Natural killer cell treated with Interleukin-12 subunit alpha and Interleukin-12 subunit beta and Interleukin-15 and Interleukin-18, amount 100 ng/mL, for 72 hours (primary cell): ENCODE measurements around the gene DNAJC15. TPM values are rescaled to one million over a fixed set of nuclear protein-coding genes. Genes with fewer than 3 reads are reported as not detected.
"Not testable (repeated sequence)": the region's sequence is repeated elsewhere in the genome, so short reads cannot be mapped to it uniquely, and the experiment has no call there.

Source experiments
- ATAC-seq, 2 donors: fragments of 150-1000 bp; cut with Tn5 transposase in 1 of 2; sonication (Bioruptor Pico), chemical (Tn5 transposase) in 1 of 2; 2 replicates each; pipeline ENCODE4 v1.10.0; 2021
- DNase-seq: peaks from one replicate; pipeline ENCODE4 v3.0.0; 2022; ENCODE audit warnings: low spot score
- H3K27ac Mint-ChIP-seq, 2 donors: 1 replicate in 1 of 2; 2 replicates in 1 of 2; pipeline ENCODE4 v1.8.0; 2022; ENCODE audit warnings: mixed read lengths in 2 of 2, mild to moderate bottlenecking in 1 of 2, moderate library complexity in 1 of 2
- H3K27me3 Mint-ChIP-seq, 2 donors: 1 replicate in 1 of 2; 2 replicates in 1 of 2; pipeline ENCODE4 v1.8.0; 2022; ENCODE audit warnings: mixed read lengths in 2 of 2
- H3K36me3 Mint-ChIP-seq: one replicate; pipeline ENCODE4 v1.8.0; 2022; ENCODE audit warnings: mixed read lengths
- H3K4me1 Mint-ChIP-seq, 2 donors: 1 replicate in 1 of 2; 2 replicates in 1 of 2; pipeline ENCODE4 v1.8.0; 2022; ENCODE audit warnings: low read depth in 2 of 2, mixed read lengths in 2 of 2, mild to moderate bottlenecking in 1 of 2
- H3K4me3 Mint-ChIP-seq: one replicate; pipeline ENCODE4 v1.8.0; 2022; ENCODE audit warnings: mixed read lengths
- H3K9me3 Mint-ChIP-seq: 2 replicates; pipeline ENCODE4 v1.8.0; 2022; ENCODE audit warnings: mixed read lengths
- total RNA-seq, 2 donors: library from RNA; stranded (reverse); gene quantifications; one replicate each; pipeline ENCODE4 v1.2.3, GENCODE V29; 2022

The DNAJC15 gene
- total RNA-seq = 10 to 100 TPM; 17.6 to 21.0 TPM

DNA sequence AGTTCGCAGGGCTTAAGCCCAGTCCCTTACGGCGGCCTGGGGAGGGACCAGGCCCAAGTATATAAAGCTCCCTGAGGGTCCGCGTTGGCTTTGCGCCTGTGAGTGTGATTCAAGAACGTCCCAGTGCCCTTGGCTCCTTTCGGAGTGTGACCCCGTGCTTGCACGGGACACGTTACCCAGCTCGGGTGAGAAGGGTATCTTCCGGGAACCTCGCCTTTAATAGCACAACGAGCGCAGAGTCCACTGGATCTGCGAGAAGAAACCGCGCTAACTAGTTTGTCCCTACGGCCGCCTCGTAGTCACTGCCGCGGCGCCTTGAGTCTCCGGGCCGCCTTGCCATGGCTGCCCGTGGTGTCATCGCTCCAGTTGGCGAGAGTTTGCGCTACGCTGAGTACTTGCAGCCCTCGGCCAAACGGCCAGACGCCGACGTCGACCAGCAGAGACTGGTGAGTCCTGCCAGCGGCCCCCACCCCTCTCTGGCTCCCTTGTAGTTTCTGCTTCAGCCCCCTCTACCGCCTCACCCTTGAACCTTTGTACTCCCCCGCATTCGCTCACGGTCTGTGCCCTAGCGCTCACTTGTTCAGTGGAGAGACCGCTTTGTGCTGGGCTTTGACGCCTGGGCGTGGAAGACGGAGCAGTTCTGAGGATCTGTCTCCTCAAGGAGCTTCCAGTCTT lies at the start of gene DNAJC15:
Gene DNAJC15 (plus strand): TSS at position 298 of the 675 bp plus-strand sequence. CDS start 41 bp downstream, at position 339.
- Mint-ChIP-seq H3K4me3 (peak within 1 kb of the TSS; percentile 99), H3K4me1 (peaks cover 16 to 23% of the 10 kb centered on the region in 2 donors), H3K9me3 (no peaks in the 10 kb centered on the region), H3K27ac (peak within 1 kb of the TSS; percentile 95 to 99), H3K27me3 (no peaks in the 10 kb centered on the region), H3K36me3 (peaks cover 10% of the 10 kb centered on the region)
- ATAC-seq (peak; percentile 93 to 94), DNase-seq (peak; percentile 84)

DNA sequence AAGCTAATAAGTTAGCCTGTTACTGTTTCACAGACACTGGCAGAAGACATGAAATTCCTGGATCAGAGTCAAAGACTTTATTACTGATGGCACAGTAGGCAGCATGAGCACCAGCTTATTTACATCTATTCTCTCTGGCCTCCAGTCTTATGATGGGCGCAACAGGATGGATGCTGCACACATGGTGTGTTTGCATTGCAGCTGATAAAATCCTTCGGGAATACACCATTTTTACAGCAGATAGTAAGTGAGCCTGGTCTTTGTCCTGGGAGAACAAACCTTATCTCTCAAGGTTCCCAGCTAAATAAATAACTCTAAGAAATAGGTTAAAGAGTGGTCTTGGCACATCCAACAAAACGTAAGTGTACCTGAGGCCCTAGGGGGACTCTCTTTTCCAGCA lies 47.3 kb upstream of the DNAJC15 start:
- no peak overlapping the region for H3K4me3 Mint-ChIP-seq

DNA sequence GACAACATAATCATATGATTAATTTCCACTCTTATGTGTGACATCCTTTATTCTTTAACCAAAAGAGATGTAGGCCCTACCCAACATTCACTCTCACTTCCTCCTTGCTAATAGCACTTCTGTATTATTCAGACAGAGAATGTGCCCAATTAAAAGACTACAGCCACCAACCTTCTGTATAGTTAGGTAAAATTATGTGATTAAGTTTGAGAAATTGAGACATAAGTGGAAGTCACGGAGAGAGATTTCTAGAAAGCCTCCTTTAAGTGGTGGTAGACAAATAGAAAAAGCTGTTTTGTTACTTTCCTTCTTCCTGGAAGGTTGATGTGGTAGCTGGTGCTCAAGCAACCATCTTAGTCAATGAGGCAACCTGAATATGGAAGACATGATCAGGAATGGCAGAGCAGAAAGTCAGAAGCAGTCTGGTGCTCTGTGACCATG lies 46.1 kb upstream of the DNAJC15 start:
- no peaks in the 10 kb centered on the region for H3K27me3 Mint-ChIP-seq
- peaks cover 16 to 41% of the 10 kb centered on the region in 2 donors for H3K4me1 Mint-ChIP-seq
- H3K9me3 Mint-ChIP-seq = peaks cover 3% of the 10 kb centered on the region
- H3K4me3 Mint-ChIP-seq = no peak overlapping the region
- no peak for DNase-seq
- peak in 1 of 2 donors; percentile 62 for ATAC-seq
- peaks cover 7% of the 10 kb centered on the region for H3K36me3 Mint-ChIP-seq
- H3K27ac Mint-ChIP-seq = peak overlapping the region in 1 of 2 donors; percentile 23

More for the DNA sequence above, 47.3 kb upstream of the DNAJC15 start:
- no peak overlapping the region for H3K27ac Mint-ChIP-seq
- H3K27me3 Mint-ChIP-seq = no peaks in the 10 kb centered on the region
- DNase-seq (no peak), ATAC-seq (no peak)
- H3K36me3 Mint-ChIP-seq = peaks cover 7% of the 10 kb centered on the region
- H3K9me3 Mint-ChIP-seq = peaks cover 3% of the 10 kb centered on the region
- H3K4me1 Mint-ChIP-seq = peaks cover 23 to 41% of the 10 kb centered on the region in 2 donors

DNA sequence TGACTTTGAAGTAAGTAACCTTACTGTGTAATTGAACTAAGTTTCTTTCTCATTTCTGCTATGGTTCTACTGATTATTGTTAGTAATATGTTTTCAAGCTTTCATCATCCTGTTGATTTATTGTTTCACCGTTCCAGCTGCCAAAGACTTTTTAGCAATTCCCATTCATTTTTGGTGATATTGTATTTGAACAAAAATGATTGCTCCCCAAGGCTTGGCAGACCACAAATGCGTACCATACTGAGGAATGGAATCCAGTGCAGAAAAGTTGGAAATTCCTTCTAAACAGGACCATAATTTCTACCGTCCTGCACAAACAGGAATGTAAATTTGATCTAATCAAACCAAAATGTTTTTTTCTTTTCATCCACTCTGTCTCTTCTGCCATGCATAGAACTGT lies 42.1 kb upstream of the DNAJC15 start:
- Mint-ChIP-seq H3K9me3 (peaks cover 3% of the 10 kb centered on the region), H3K27me3 (no peaks in the 10 kb centered on the region), H3K4me1 (peaks cover 38 to 52% of the 10 kb centered on the region in 2 donors), H3K27ac (no peak overlapping the region), H3K4me3 (no peak overlapping the region), H3K36me3 (peaks cover 17% of the 10 kb centered on the region)
- DNase-seq = no peak
- no peak for ATAC-seq

DNA sequence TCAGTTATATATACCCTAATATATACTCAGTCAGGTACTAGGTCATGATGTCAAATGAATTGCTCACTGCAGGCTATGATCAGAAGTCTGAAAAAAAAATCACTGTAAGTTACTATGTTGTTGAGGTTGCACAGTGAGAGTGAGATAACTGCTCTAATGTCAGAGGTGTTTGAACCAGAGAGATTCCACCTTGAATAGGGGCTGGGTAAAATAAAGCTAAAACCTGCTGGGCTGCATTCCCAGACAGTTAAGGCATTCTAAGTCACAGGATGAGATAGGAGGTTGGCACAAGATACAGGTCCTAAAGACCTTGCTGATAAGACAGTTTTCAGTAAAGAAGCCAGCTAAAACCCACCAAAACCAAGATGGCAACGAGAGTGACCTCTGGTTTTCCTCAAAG lies 41.5 kb upstream of the DNAJC15 start:
- Mint-ChIP-seq H3K4me1 (peaks cover 38 to 48% of the 10 kb centered on the region in 2 donors), H3K9me3 (peaks cover 3% of the 10 kb centered on the region), H3K27ac (no peak overlapping the region), H3K4me3 (no peak overlapping the region), H3K27me3 (no peaks in the 10 kb centered on the region), H3K36me3 (peaks cover 17% of the 10 kb centered on the region)
- ATAC-seq (no peak), DNase-seq (no peak)

DNA sequence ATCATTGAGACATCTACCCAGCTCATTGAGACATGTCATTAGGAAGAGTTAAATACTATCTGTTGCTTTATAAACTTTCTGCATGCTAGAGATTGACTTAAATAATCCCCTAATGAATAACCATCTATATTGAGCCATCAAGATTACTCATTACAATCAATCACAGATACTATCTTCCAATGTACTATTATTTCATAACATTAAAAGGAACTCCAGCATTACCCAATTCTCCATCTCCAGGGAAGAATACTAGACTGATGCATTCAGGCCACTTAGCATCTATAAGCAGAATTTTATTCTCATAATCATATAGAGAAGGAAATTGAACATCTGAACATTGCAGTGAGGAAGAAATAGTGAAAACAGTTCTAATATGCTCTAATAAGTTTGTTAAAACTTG lies 39.4 kb upstream of the DNAJC15 start:
- no peak for ATAC-seq
- H3K4me3 Mint-ChIP-seq = no peak overlapping the region
- peaks cover 3% of the 10 kb centered on the region for H3K9me3 Mint-ChIP-seq
- H3K27me3 Mint-ChIP-seq = no peaks in the 10 kb centered on the region
- no peak overlapping the region for H3K27ac Mint-ChIP-seq
- peaks cover 28 to 40% of the 10 kb centered on the region in 2 donors for H3K4me1 Mint-ChIP-seq
- DNase-seq = no peak
- peaks cover 17% of the 10 kb centered on the region for H3K36me3 Mint-ChIP-seq

DNA sequence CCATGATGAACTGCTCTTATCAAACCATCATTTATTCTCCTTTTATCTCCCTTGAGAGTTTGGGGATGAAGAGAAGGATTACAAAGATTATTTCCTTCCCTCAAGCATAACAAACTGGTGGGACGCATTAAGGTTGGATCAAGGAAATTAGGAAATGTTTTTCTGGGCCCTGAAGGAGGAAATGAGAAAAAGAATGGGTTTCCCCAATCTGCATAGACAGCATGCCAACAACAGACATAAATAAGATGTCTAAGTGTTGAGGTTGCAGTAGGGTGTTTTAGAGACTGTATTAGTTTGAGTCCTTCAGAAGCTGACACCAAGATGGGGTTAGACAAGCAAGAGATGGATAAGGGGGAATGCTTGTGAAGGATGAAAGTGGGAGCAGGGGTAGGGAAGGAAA lies 38.7 kb upstream of the DNAJC15 start:
- Mint-ChIP-seq H3K4me1 (peaks cover 30 to 41% of the 10 kb centered on the region in 2 donors), H3K27me3 (no peaks in the 10 kb centered on the region), H3K4me3 (peak overlapping the region; percentile 16), H3K9me3 (peaks cover 3% of the 10 kb centered on the region), H3K27ac (no peak overlapping the region), H3K36me3 (peaks cover 17% of the 10 kb centered on the region)
- DNase-seq (no peak), ATAC-seq (no peak)

DNA sequence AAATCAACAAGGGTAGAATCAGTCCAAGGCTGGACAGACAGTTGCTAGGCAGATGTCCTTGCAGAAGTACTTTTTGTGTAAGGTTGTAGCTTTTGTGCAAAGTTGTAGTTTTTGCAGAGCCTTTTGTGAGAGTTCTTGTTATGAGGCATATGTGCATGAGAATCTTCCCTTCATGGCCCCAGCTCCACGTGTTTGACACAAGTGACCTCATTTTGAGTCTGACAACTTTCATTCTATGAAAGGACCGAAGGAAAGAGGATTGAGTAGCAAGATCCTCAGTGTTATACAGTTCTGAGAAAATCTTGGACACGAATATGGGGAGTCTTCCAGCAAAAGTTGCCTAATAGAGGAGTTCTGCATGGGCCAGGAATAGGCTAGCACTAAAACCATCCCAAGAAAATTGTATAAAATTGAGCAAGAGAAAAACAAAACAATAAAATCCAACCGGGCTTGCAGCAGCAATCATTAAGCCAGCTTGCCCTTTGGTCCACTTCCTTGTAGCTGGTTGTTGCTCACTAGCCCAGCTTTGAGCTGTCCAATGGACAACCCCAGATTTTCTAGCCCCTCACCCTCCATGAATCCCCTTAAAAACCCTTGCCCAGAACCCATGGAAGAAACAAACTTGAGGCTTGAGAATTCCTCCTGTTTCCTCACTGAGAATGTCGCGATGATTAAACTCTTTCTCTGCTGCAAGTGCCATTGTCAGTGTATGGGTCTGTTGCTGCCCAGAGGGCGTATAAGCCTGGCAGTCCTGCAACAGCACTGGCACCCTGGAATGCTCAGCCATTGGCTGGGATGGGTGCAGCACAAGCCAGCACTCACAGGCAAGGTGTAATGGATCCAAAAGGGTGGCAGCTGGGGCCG lies 37.8 kb upstream of the DNAJC15 start:
- H3K27me3 Mint-ChIP-seq = no peaks in the 10 kb centered on the region
- peaks cover 10% of the 10 kb centered on the region for H3K36me3 Mint-ChIP-seq
- ATAC-seq = peak in 1 of 2 donors; percentile 53
- peak overlapping the region; percentile 4 for H3K4me3 Mint-ChIP-seq
- H3K27ac Mint-ChIP-seq = peak overlapping the region in 1 of 2 donors; percentile 54
- H3K4me1 Mint-ChIP-seq = peaks cover 32 to 43% of the 10 kb centered on the region in 2 donors
- no peak for DNase-seq
- no peaks in the 10 kb centered on the region for H3K9me3 Mint-ChIP-seq

DNA sequence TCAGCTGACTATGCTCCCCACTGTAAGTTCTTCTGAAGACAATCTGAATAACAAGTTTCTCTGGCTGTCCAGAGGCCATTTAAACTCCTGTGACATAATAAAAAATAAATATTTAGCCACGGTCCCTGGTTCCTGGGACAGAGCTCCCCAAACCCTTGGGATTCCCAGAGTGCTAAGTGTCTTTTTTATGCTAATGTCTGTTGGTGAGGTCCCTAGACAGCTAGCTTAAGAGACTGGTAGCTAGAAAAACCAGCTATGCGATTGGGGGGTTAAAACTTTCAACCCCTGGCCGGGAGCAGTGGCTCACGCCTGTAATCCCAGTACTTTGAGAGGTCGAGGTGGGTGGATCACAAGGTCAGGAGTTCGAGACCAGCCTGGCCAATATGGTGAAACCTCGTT lies 37.2 kb upstream of the DNAJC15 start:
- Mint-ChIP-seq H3K9me3 (no peaks in the 10 kb centered on the region), H3K4me1 (peaks cover 39 to 46% of the 10 kb centered on the region in 2 donors), H3K27me3 (no peaks in the 10 kb centered on the region), H3K4me3 (no peak overlapping the region), H3K27ac (peak overlapping the region in 1 of 2 donors; percentile 54), H3K36me3 (peaks cover 10% of the 10 kb centered on the region)
- ATAC-seq = no peak
- DNase-seq = no peak

DNA sequence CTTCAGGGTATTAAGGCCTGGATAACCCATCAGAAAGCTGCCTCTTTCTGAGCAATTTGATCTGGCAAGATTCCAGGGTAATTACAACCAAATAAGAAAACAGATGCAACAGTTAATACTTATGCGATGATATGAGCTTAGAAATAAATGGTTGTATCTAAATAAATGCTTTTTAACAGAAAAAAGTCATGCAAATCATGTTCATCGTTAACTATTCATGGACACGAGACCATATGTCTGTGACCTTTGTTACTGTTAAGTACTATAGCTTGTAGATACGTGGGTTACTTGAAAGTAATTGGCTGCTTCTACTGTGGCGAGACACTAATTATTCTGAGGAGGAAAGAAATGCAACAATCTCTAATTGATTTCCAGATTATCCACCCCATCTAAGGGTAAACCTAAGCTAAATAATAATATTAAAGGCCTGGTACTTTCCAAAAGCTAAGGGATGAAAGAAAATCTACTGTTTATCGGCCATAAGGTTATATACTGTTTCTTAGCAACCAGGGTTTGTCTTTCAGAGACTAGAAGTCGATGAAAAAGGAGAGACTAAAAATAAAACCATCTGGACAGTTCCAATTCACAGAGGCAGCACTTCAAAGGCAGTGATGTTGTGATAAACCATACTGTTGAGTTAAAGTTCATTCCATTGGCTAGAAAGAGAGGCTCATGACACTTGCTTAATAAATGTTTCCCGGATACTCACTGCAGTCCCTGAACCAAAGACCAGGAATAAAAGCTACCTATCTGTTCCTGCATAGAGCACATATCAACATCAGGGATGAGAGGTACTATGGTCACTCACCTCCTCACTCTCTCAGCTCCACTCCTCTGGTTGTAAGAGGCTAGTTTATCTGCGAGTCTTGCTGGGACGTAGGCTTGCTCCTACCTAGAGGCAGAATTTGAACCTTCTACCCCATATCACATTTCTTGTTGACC lies 32.8 kb upstream of the DNAJC15 start:
- ATAC-seq (no peak), DNase-seq (no peak)
- peak overlapping the region; percentile 83 for H3K4me3 Mint-ChIP-seq
- no peaks in the 10 kb centered on the region for H3K36me3 Mint-ChIP-seq
- H3K27me3 Mint-ChIP-seq = no peaks in the 10 kb centered on the region
- H3K9me3 Mint-ChIP-seq = no peaks in the 10 kb centered on the region
- peaks cover 50 to 54% of the 10 kb centered on the region in 2 donors for H3K4me1 Mint-ChIP-seq
- H3K27ac Mint-ChIP-seq = peak overlapping the region; percentile 99 to 100

DNA sequence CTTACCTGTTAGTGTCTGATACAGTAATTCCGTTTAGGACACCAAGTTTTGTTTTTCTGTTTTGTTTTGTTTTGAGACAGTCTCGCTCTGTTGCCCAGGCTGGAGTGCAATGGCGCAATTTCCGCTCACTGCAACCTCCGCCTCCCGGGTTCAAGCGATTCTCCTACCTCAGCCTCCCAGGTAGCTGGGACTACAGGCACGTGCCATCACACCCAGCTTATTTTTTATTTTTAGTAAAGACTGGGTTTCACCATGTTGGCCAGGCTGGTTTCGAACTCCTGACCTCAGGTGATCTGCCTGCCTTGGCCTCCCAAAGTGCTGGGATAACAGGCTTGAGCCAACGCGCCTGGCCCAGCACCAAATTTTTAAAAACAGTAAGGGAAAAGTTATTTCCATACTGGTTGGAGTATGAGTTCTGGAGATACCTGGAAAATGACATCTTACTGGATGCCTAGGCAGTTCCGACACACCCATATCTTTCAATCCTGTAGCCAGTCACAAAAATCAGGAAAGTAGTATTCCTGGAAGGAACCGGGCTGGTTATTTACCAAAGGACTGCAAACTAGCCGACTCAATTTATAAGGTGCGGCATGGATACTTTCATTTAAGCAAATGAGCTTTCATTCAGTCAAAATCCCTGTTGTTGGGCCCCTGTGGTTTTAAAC lies 32.0 kb upstream of the DNAJC15 start:
- not testable (repeated sequence) for H3K27me3 Mint-ChIP-seq, DNase-seq, ATAC-seq, H3K36me3 Mint-ChIP-seq, H3K9me3 Mint-ChIP-seq
- Mint-ChIP-seq H3K4me3 (peak overlapping the region; percentile 83), H3K27ac (peak overlapping the region; percentile 99 to 100), H3K4me1 (peaks cover 53 to 56% of the 10 kb centered on the region in 2 donors)

DNA sequence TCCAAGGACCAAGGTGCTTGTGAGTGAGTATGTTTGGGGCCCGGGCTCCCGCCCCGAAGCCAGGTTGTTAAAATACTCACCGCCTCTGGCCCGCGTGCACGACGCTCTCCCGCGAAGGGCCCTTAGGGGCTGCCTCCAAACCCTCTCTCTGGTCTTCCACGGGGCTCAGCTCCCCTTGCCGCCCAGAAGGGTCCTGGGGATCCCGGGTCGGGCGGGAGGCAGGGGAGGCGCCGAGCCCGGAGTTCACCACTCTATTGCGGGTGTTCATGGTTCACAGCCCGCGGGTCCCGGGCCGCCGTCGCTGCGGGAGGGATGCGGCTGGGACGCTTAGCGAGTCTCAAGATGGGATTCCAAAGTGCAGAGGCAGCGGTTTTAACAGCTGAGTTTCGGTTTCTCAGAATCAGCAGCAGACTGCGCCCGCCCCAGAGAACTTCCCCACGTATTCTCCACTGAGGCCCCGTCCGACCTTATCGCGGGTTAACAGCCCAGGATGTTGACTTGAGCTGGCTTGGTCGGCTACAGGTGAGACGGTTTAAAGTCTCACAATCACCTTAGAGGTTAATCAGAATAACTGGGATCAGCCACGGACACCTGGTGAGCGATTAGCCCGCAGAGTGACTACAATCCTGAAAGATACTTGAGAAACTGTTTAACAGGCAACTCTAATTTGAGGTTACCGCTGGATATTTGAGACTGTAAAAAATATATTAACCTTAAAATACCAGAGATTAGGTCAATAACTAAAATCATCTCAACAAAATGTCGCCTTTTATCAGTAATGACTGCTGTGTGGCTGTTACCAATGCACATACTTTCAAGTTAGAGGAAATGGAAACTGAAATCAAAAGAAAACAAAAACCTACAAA lies 31.3 kb upstream of the DNAJC15 start, which contains the start of gene EPSTI1:
Gene EPSTI1 (minus strand): TSS at position 344 of the 866 bp plus-strand sequence. CDS start 76 bp downstream, at position 268.
- Mint-ChIP-seq H3K27ac (peak within 1 kb of the TSS; percentile 99 to 100), H3K9me3 (no peaks in the 10 kb centered on the region), H3K36me3 (no peaks in the 10 kb centered on the region), H3K4me1 (peaks cover 60 to 63% of the 10 kb centered on the region in 2 donors), H3K4me3 (peak within 1 kb of the TSS; percentile 83), H3K27me3 (no peaks in the 10 kb centered on the region)
- peak; percentile 91 to 92 for ATAC-seq
- DNase-seq = peak; percentile 90
